ENCODE results near the gene IRF4. TPM values are rescaled to one million over a fixed set of nuclear protein-coding genes. Genes with fewer than 3 reads are reported as not detected.

IRF4 gene
- total and polyA plus RNA-seq, 2 donors (not counting 3 experiments of a cell fraction or from before 2014, with no cell fraction given) = not detected

- FAIRE-seq = no peak
- no peak overlapping the region for H3K4me2 ChIP-seq (ENCODE audit: insufficient read depth, low read length)
- no peaks in the 10 kb centered on the region for H3K4me1 ChIP-seq (ENCODE audit: control insufficient read depth, extremely low read depth, insufficient read depth, low read length)
- no peak for DNase-seq (ENCODE audit: low read depth, low spot score)
- H4K20me1 ChIP-seq (replicated peaks; ENCODE audit: control insufficient read depth, extremely low read depth, insufficient read depth, low read length) = no peaks in the 10 kb centered on the region
- H3K9ac ChIP-seq (replicated peaks; ENCODE audit: extremely low read depth, insufficient read depth, low read length) = no peak overlapping the region
- dilution Hi-C loops (cut with MboI; ENCODE audit: extremely low pct_ligation_motif_present, low sequenced_read_pairs) = no loop called here
- H3K36me3 ChIP-seq (ENCODE audit: control insufficient read depth in 2 of 2, extremely low read depth in 1 of 2, insufficient read depth in 2 of 2, low read length in 2 of 2) = peaks cover 0 to 9% of the 10 kb centered on the region in 2 experiments
- intact Hi-C loops (cut with micrococcal nuclease) = no loop called here
- no peaks in the 10 kb centered on the region for H3K27me3 ChIP-seq (ENCODE audit: control insufficient read depth in 2 of 2, insufficient read depth in 2 of 2, low read length in 2 of 2)
- ChIA-PET POLR2A (no interaction called here), CTCF (interaction anchor here (1.2 kb wide), 1 partner anchor 9 kb away, joined by 3 read pairs; no protein-coding TSS in a partner anchor)
- TF ChIP-seq GATA2 (IDR thresholded peaks at IDR 0.05; ENCODE audit: insufficient read depth, insufficient read length, low read depth, low read length) = no peak
- TF ChIP-seq EZH2 (IDR thresholded peaks at IDR 0.05; ENCODE audit: borderline replicate concordance, low read depth, low read length, severe bottlenecking) = no peak
- TF ChIP-seq MYC (IDR thresholded peaks at IDR 0.05; ENCODE audit: low read depth, low read length) = no peak
- TF ChIP-seq POLR2AphosphoS5 (IDR thresholded peaks at IDR 0.05; ENCODE audit: insufficient read depth, low read depth, low read length) = no peak
- no peak for TF ChIP-seq POLR2A (IDR thresholded peaks at IDR 0.05; ENCODE audit: low read depth, low read length)
- TF ChIP-seq JUN (IDR thresholded peaks at IDR 0.05; ENCODE audit: borderline replicate concordance, insufficient read depth, insufficient read length, low read depth) = no peak
- no peaks in the 10 kb centered on the region for H3K9me1 ChIP-seq (replicated peaks; ENCODE audit: control insufficient read depth, extremely low read depth, insufficient read depth, low read length)
- no peaks in the 10 kb centered on the region for H3K79me2 ChIP-seq (ENCODE audit: control insufficient read depth, insufficient read depth, low read length)
- H2AFZ ChIP-seq (ENCODE audit: low read depth, low read length) = no peak overlapping the region
- H3K4me3 ChIP-seq (replicated peaks in 1 of 3; ENCODE audit: insufficient read depth in 1 of 3, low read depth in 1 of 3, low read length in 3 of 3) = no peak overlapping the region
- H3K9me3 ChIP-seq (replicated peaks; ENCODE audit: control insufficient read depth, insufficient read depth, low read length) = no peaks in the 10 kb centered on the region
- no peak overlapping the region for H3K27ac ChIP-seq (ENCODE audit: insufficient read depth, low read depth, low read length)
- BruUV-seq (replicated peaks) = no TSS peak
Observed at GRCh38 chr6:351011-351866, 40.3 kb upstream of the IRF4 start.

GRCh38 chr6:351867-352289 lies 39.7 kb upstream of the IRF4 start:
- no peak overlapping the region for H3K9ac ChIP-seq (replicated peaks; ENCODE audit: extremely low read depth, insufficient read depth, low read length)
- no peak overlapping the region for H2AFZ ChIP-seq (ENCODE audit: low read depth, low read length)
- peaks cover 0 to 9% of the 10 kb centered on the region in 2 experiments for H3K36me3 ChIP-seq (ENCODE audit: control insufficient read depth in 2 of 2, extremely low read depth in 1 of 2, insufficient read depth in 2 of 2, low read length in 2 of 2)
- intact Hi-C loops (cut with micrococcal nuclease) (no loop called here), dilution Hi-C loops (cut with MboI; ENCODE audit: extremely low pct_ligation_motif_present, low sequenced_read_pairs) (no loop called here)
- H3K9me1 ChIP-seq (replicated peaks; ENCODE audit: control insufficient read depth, extremely low read depth, insufficient read depth, low read length) = no peaks in the 10 kb centered on the region
- no TSS peak for BruUV-seq (replicated peaks)
- H3K79me2 ChIP-seq (ENCODE audit: control insufficient read depth, insufficient read depth, low read length) = no peaks in the 10 kb centered on the region
- TF ChIP-seq GATA2 (IDR thresholded peaks at IDR 0.05; ENCODE audit: insufficient read depth, insufficient read length, low read depth, low read length) (no peak), EZH2 (IDR thresholded peaks at IDR 0.05; ENCODE audit: borderline replicate concordance, low read depth, low read length, severe bottlenecking) (no peak), JUN (IDR thresholded peaks at IDR 0.05; ENCODE audit: borderline replicate concordance, insufficient read depth, insufficient read length, low read depth) (no peak), POLR2A (IDR thresholded peaks at IDR 0.05; ENCODE audit: low read depth, low read length) (no peak), CTCF (IDR thresholded peaks at IDR 0.05; ENCODE audit: extremely low read depth in 1 of 2, insufficient read depth in 1 of 2, low read depth in 1 of 2, low read length in 2 of 2) (no peak), MYC (IDR thresholded peaks at IDR 0.05; ENCODE audit: low read depth, low read length) (no peak)
- POLR2A ChIA-PET = no interaction called here
- no peaks in the 10 kb centered on the region for H3K4me1 ChIP-seq (ENCODE audit: control insufficient read depth, extremely low read depth, insufficient read depth, low read length)
- H4K20me1 ChIP-seq (replicated peaks; ENCODE audit: control insufficient read depth, extremely low read depth, insufficient read depth, low read length) = no peaks in the 10 kb centered on the region
- CTCF ChIA-PET = interaction anchor here (1.2 kb wide), 1 partner anchor 9 kb away, joined by 3 read pairs; no protein-coding TSS in a partner anchor
- H3K4me3 ChIP-seq (replicated peaks in 1 of 3; ENCODE audit: insufficient read depth in 1 of 3, low read depth in 1 of 3, low read length in 3 of 3) = no peak overlapping the region
- H3K27ac ChIP-seq (ENCODE audit: insufficient read depth, low read depth, low read length) = no peak overlapping the region
- FAIRE-seq (no peak), DNase-seq (ENCODE audit: low read depth, low spot score) (no peak)
- H3K27me3 ChIP-seq (ENCODE audit: control insufficient read depth in 2 of 2, insufficient read depth in 2 of 2, low read length in 2 of 2) = no peaks in the 10 kb centered on the region
- no peaks in the 10 kb centered on the region for H3K9me3 ChIP-seq (replicated peaks; ENCODE audit: control insufficient read depth, insufficient read depth, low read length)
- H3K4me2 ChIP-seq (ENCODE audit: insufficient read depth, low read length) = no peak overlapping the region
